Vagina (tissue), 2 donors: Measurements from ENCODE around the gene DAGLA.

Source experiments
- CTCF ChIP-seq, 3 experiments: fragments of 450-650 bp in 2 of 3; fragments of 200-600 bp in 1 of 3; sonication (generic) in 1 of 3; IDR thresholded peaks; one replicate each; pipeline ENCODE4 v1.5.1; 2017 to 2019; ENCODE audit warnings: antibody characterized with exemption in 3 of 3, mild to moderate bottlenecking in 2 of 3, moderate library complexity in 2 of 3
- POLR2A ChIP-seq, 2 donors: fragments of 450-650 bp; IDR thresholded peaks; one replicate each; pipeline ENCODE4 v1.6.1; 2017; ENCODE audit warnings: antibody characterized with exemption in 2 of 2, mild to moderate bottlenecking in 2 of 2, moderate library complexity in 2 of 2
- POLR2AphosphoS5 ChIP-seq, 2 donors: sonication (generic); formaldehyde crosslinking; IDR thresholded peaks; one replicate each; pipeline ENCODE4 v1.9.0; 2017; ENCODE audit warnings: antibody characterized with exemption in 2 of 2, mild to moderate bottlenecking in 2 of 2, low read depth in 1 of 2; ENCODE audit not compliant: insufficient read depth in 1 of 2

GRCh38 chr11:61635304-61635703, 44.9 kb upstream of the DAGLA start:
- TF ChIP-seq POLR2A (IDR thresholded peaks at IDR 0.05) (no peak), POLR2AphosphoS5 (IDR thresholded peaks at IDR 0.05; ENCODE audit: insufficient read depth in 1 of 2, low read depth in 1 of 2) (no peak), CTCF (IDR thresholded peaks at IDR 0.05) (no peak)
